GM10266 (cell line): ENCODE results near the gene CENATAC.

ENCODE experiments used
- DNase-seq: peaks from one replicate; pipeline ENCODE4 v3.0.0; 2012; ENCODE audit errors: extremely low spot score
- CTCF ChIP-seq: IDR thresholded peaks from 2 replicates; pipeline ENCODE4 v1.5.1; 2012; ENCODE audit warnings: mild to moderate bottlenecking, low read depth; ENCODE audit not compliant: control insufficient read depth, insufficient read depth; ENCODE audit errors: missing control alignments

CENATAC gene

GRCh38 chr11:118998822-118999221 lies 884 bp downstream of the CENATAC start:
- TF ChIP-seq CTCF: no peak
- no peak for DNase-seq

GRCh38 chr11:119000906-119001305 lies 3.0 kb downstream of the CENATAC start:
- TF ChIP-seq CTCF: no peak
- no peak for DNase-seq

- no peak for DNase-seq
- TF ChIP-seq CTCF: no peak
Measured at GRCh38 chr11:119006656-119007055, 8.7 kb downstream of the CENATAC start.

- DNase-seq: no peak
- TF ChIP-seq CTCF: no peak
Measured at GRCh38 chr11:119011476-119012053, 13.6 kb downstream of the CENATAC start.

- TF ChIP-seq CTCF: no peak
- DNase-seq: no peak
Measured at GRCh38 chr11:119012629-119013170, 14.8 kb downstream of the CENATAC start.

GRCh38 chr11:119014209-119014924 lies 16.4 kb downstream of the CENATAC start:
- no peak for DNase-seq
- no peak for TF ChIP-seq CTCF

- no peak for TF ChIP-seq CTCF
- no peak for DNase-seq
Measured at GRCh38 chr11:119015054-119015611, 17.2 kb downstream of the CENATAC start.
